ENCODE data around the gene LPCAT3.

LPCAT3 gene

DNA sequence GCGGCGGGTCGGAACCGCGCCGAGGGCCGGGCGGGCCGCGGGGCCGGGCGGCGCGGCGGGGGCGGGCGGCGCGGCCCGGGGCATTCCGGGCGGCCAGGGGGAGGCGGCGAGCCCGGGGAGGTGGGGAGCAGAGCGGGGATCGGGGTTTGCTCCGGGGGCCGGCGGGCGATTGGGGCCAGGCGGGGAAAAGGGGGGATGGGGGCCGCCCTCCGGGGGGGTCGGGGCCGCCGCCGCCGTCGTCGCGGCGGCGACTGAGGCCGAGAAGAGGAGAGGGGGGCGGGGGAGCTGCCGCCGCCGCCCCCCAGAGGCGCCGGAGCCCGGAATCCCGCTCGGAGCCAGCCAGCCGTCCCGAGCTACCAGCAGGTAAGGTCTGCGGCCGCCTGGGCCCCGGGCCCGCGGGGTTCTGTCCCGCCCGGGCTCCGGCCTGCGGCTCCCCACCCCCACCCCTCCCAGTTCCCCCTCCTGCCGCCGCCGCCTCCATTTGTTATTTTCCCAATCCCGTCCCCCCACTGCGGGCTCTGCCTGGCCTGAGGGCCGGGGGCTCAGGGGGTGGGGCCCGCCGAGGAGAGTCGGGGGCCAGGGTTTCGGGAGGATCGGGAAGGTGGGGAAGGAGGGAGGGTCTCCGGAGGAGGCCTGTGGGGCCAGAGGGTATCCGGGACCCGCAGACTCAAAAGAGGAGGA lies 90.1 kb downstream of the LPCAT3 start:
- DNase-seq (ENCODE audit: low read depth in 1 of 2, low spot score in 1 of 2), result no peak
- Histone ChIP-seq H3K27me3 (ENCODE audit: insufficient read depth, poor library complexity, severe bottlenecking) (no peaks in the 10 kb centered on the region), H3K27ac (replicated peaks) (no peak overlapping the region)

DNA sequence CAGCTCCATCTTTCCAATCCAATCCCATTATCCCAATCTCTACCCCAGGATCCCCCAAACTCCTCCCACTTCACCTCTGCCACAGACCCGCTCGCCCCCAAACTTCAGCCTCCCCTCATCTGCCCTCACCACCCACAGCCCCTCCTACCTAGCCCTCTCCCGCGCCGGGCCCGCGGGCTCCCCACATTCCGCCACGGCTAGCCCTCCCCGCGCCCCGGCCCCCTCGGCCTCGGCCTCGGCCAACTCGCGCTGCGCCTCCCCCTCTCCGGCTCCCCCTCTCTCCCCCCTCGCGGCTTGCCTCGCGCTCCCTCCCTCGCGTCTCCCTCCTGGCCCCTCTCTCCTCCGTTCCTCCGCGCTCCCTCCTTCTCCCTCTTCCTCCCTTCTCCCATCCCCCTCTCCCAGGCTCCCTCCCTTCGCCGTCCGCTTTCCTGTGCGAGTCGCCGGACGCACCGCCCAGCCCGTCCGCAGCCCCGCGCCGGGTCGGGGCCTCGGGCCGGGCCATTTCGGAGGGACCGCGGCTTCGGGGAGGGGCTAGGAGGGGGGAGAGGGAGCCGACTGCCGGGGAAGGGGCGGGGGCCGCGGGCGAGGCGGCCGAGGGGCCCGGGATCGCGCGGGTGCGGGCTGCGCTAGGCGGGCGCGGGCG lies 90.8 kb downstream of the LPCAT3 start, which contains the start of gene ATN1:
TSS of gene ATN1 (plus strand) at position 581 of the 643 bp plus-strand sequence. CDS start 6,043 bp downstream, outside the sequence.
- no peaks in the 10 kb centered on the region for H3K27me3 ChIP-seq (ENCODE audit: insufficient read depth, poor library complexity, severe bottlenecking)
- no peak within 1 kb of the TSS; the same call in 1 of the 2 replicates for H3K27ac ChIP-seq (replicated peaks)
- peak within 1 kb of the TSS; percentile 60 for H3K4me3 ChIP-seq (replicated peaks; ENCODE audit: insufficient read depth, low read length)
- peak in 1 of 2 experiments; percentile 71 for DNase-seq (ENCODE audit: low read depth in 1 of 2, low spot score in 1 of 2)
- no peak for TF ChIP-seq POLR2AphosphoS5 (IDR thresholded peaks at IDR 0.05; ENCODE audit: low read depth)
- TF ChIP-seq GABPA (IDR thresholded peaks at IDR 0.05; ENCODE audit: low read depth), result no peak
- no peak for TF ChIP-seq SPI1 (IDR thresholded peaks at IDR 0.05; ENCODE audit: borderline replicate concordance, low read depth)
- TF ChIP-seq, protein P1, sequence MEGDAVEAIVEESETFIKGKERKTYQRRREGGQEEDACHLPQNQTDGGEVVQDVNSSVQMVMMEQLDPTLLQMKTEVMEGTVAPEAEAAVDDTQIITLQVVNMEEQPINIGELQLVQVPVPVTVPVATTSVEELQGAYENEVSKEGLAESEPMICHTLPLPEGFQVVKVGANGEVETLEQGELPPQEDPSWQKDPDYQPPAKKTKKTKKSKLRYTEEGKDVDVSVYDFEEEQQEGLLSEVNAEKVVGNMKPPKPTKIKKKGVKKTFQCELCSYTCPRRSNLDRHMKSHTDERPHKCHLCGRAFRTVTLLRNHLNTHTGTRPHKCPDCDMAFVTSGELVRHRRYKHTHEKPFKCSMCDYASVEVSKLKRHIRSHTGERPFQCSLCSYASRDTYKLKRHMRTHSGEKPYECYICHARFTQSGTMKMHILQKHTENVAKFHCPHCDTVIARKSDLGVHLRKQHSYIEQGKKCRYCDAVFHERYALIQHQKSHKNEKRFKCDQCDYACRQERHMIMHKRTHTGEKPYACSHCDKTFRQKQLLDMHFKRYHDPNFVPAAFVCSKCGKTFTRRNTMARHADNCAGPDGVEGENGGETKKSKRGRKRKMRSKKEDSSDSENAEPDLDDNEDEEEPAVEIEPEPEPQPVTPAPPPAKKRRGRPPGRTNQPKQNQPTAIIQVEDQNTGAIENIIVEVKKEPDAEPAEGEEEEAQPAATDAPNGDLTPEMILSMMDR (IDR thresholded peaks at IDR 0.05; ENCODE audit: insufficient read depth, low read length), result no peak
- TF ChIP-seq, protein P2, sequence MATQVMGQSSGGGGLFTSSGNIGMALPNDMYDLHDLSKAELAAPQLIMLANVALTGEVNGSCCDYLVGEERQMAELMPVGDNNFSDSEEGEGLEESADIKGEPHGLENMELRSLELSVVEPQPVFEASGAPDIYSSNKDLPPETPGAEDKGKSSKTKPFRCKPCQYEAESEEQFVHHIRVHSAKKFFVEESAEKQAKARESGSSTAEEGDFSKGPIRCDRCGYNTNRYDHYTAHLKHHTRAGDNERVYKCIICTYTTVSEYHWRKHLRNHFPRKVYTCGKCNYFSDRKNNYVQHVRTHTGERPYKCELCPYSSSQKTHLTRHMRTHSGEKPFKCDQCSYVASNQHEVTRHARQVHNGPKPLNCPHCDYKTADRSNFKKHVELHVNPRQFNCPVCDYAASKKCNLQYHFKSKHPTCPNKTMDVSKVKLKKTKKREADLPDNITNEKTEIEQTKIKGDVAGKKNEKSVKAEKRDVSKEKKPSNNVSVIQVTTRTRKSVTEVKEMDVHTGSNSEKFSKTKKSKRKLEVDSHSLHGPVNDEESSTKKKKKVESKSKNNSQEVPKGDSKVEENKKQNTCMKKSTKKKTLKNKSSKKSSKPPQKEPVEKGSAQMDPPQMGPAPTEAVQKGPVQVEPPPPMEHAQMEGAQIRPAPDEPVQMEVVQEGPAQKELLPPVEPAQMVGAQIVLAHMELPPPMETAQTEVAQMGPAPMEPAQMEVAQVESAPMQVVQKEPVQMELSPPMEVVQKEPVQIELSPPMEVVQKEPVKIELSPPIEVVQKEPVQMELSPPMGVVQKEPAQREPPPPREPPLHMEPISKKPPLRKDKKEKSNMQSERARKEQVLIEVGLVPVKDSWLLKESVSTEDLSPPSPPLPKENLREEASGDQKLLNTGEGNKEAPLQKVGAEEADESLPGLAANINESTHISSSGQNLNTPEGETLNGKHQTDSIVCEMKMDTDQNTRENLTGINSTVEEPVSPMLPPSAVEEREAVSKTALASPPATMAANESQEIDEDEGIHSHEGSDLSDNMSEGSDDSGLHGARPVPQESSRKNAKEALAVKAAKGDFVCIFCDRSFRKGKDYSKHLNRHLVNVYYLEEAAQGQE (IDR thresholded peaks at IDR 0.05; ENCODE audit: insufficient replicate concordance, low read depth), result no peak

More for the DNA sequence above, 90.1 kb downstream of the LPCAT3 start:
- TF ChIP-seq, protein P1 (IDR thresholded peaks at IDR 0.05; ENCODE audit: insufficient read depth, low read length), result no peak
- TF ChIP-seq, protein P2 (IDR thresholded peaks at IDR 0.05; ENCODE audit: insufficient replicate concordance, low read depth), result no peak
- TF ChIP-seq SPI1 (IDR thresholded peaks at IDR 0.05; ENCODE audit: borderline replicate concordance, low read depth), result no peak
- no peak for TF ChIP-seq POLR2AphosphoS5 (IDR thresholded peaks at IDR 0.05; ENCODE audit: low read depth)
- TF ChIP-seq GABPA (IDR thresholded peaks at IDR 0.05; ENCODE audit: low read depth), result no peak
- peak overlapping the region; percentile 60 for H3K4me3 ChIP-seq (replicated peaks; ENCODE audit: insufficient read depth, low read length)

Small RNA genes within 50 kb of the gene (microRNA-seq; reads per million reads assigned to microRNA genes)
- gene MIR141, result 46.7 reads per million, percentile 60 among the genes with 10 or more reads in this experiment
- gene MIR200C, result 69.0 reads per million, percentile 65 among the genes with 10 or more reads in this experiment

Data from HL-60 (cell line).